ENCODE results near the gene WIPI1.

DNA sequence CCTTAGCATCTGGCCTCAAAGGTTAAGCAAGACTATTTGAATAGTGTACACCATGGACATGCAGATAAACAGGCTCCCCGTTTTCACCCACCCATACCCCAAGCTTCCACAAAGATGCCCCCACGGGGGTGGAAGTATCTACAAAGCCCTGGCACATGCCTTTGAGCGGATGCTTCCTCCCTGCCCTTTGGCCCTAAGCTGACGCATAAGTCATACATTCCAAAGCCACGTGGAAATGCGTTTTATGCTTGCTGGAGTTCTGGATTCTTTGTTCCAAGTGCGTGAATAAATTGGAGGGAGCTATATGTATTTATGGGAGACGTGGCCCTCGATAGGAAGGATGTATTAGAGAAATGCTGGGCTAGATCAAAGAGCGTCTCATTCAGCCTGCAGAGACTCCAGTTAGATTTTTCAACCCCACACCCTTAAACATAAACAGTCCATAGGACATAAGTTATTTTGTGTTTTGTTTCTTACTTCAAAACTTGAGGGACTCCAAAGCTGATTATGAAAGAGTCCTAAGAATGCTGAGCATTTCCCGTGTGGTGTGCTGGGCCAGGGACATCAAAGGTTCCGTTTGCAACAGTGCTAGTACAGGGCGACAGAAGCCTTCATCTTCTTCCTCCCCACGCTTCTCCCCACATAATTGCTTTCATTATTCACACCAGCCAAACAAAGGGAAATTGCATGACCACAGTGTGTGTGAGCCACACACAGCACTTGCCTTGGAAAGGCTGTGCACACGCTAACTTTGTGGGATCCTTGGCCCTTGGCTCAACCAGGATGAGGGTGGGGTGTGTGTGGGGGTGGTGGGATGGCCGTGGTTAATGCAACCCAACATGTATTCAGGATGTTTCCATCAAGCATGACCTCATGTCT is 73.6 kb downstream of the WIPI1 start:
- TF ChIP-seq, protein P1, sequence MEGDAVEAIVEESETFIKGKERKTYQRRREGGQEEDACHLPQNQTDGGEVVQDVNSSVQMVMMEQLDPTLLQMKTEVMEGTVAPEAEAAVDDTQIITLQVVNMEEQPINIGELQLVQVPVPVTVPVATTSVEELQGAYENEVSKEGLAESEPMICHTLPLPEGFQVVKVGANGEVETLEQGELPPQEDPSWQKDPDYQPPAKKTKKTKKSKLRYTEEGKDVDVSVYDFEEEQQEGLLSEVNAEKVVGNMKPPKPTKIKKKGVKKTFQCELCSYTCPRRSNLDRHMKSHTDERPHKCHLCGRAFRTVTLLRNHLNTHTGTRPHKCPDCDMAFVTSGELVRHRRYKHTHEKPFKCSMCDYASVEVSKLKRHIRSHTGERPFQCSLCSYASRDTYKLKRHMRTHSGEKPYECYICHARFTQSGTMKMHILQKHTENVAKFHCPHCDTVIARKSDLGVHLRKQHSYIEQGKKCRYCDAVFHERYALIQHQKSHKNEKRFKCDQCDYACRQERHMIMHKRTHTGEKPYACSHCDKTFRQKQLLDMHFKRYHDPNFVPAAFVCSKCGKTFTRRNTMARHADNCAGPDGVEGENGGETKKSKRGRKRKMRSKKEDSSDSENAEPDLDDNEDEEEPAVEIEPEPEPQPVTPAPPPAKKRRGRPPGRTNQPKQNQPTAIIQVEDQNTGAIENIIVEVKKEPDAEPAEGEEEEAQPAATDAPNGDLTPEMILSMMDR (IDR thresholded peaks at IDR 0.05): no peak
- TF ChIP-seq EZH2phosphoT487 (IDR thresholded peaks at IDR 0.05): no peak
- TF ChIP-seq EZH2 (IDR thresholded peaks at IDR 0.05): no peak
